HG03521 (cell line): ENCODE results near the gene LTBP4.

ENCODE experiments used
- ATAC-seq: cut with Tn5 transposase; IDR thresholded peaks from one replicate; pipeline ENCODE4 v1.9.1; 2021; ENCODE audit warnings: mild to moderate bottlenecking, moderate library complexity; ENCODE audit not compliant: unreplicated experiment

LTBP4 gene

GRCh38 chr19:40658031-40658430, 56.9 kb downstream of the LTBP4 start:
- no peak for ATAC-seq

GRCh38 chr19:40659116-40659515, 57.9 kb downstream of the LTBP4 start:
- no peak for ATAC-seq

DNA sequence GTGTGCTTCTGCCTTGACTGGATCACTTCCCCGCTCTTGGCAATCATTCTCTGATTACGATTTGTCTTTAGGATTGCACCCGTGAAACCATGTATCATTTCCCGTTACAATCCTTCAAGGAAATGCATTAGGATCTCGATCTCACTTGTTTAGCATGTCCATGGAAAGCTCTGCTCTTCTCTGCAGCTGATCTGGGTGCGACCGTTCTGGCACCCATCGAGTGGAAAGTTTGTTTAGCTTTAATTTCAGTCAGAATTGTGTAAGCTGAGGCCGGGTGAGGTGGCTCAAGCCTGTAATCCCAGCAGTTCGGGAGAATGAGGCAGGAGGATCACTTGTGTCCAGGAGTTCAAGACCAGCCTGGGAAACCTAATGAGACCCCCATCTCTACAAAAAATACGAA, 58.4 kb downstream of the LTBP4 start:
- ATAC-seq, result no peak

DNA sequence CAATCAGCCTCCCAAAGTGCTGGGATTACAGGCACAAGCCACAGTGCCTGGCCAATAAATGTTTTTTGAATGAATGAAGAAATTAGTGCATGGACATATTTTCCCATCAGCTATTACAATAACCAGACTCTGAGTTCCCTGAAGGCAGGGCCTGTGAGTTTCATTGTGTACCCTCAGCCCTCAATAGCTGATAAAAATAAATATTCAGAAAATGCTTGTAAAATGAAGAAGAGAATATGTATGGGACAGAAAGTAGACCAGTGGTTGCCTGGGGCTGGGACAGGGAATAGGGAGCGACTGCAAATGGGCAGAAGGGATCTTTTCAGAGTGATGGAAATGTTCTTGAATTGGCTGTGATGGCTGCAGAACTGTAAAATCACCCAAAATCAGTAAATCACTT, 60.4 kb downstream of the LTBP4 start:
- no peak for ATAC-seq

GRCh38 chr19:40662925-40663694, 61.9 kb downstream of the LTBP4 start:
- peak; percentile 78 for ATAC-seq

GRCh38 chr19:40663695-40664692, 62.8 kb downstream of the LTBP4 start:
- ATAC-seq, result no peak

DNA sequence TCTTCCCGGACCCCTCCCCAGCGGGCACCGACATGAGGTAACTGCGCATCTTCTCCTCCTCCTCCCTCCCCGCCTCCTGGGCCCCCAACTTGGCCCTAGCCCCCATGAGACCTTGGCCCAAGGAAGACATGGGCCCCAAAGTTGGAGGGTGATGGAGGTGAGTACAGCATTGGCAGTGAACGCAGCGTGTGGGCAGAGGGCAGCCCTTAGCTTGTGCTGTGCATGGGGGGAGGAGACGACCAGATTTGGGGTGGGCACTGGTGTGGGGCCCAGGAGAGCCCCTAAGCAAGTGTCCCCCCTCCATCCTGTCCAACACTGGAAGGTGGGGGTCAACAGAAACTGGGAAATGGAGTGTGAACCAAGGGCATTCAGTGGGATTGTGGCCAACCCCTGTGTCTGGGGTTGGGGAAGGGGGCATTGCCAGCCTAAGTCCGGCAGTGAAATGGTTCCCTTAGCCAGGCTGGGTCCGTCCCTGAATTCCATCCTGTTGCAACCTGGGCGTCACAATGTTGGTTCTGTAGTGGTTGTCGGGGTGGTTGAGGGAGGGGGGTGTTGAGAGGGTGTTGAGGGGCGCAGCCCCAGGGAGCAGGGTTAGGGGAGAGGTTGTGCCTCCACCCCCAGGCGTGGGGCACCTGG, 65.8 kb downstream of the LTBP4 start:
- ATAC-seq, result no peak

DNA sequence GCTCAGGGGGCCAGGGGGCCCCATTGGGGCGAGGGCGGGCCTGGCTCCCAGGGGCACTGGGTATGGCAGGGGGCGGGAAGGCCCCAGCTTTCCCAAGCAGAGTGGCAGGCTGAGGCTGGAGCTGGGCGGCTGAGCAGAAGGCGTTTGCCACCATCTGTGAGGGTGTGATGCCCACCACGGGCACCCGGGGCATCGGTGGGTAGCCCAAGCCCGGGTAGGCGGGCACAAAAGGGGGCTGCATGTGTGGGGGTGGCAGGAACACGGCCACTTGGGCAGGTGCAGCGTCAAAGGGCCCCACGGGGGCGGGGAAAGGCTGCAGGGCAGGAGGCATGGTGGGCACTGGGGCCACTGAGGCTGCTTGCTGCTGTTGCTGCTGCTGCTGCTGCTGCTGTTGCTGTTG, 66.4 kb downstream of the LTBP4 start:
- ATAC-seq, result no peak

DNA sequence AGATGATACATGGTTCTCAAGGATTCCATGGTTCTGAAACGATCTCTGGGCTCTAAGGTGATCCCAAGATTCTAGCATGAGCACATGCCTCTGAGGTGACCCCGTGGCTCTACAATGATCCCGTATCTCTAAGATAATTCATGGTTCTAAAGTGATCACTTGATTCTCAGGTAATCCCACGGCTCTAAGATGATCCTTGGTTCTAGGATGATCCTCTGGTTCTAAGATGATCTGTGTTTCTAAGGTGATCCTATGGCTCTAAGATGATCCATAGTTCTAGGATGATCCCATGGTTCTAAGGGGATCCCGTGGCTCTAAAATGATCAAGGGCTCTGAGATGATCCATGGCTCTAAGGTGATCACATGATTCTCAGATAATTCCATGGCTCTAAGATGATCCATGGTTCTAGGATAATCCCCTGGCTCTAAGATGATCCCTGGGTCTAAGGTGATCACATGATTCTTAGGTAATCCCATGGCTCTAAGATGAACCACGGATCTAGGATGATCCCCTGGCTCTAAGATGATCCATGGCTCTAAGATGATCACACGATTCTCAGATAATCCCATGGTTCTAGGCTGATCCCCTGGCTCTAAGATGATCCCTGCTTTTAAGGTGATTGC, 67.9 kb downstream of the LTBP4 start:
- no peak for ATAC-seq

DNA sequence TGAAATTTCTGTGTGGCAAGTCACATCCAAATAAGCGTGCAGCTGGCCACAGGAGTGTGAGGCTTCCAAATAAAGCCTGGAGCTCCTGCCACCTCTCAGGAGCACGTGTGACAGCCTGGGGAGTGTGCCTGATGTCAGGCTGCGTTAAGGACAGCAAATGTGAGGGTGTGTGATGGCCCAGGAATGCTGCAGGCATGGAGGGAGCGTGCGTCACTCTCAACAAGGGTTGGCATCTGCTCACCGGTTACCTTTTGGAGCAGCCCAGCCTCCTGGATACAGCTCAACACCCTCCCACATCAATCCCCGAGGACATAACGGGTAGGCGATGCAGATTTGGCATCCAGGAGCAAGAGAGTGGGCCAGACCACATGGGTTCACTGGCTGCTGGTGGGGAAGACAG, 70.2 kb downstream of the LTBP4 start:
- no peak for ATAC-seq

- ATAC-seq, result no peak
Observed at GRCh38 chr19:40672038-40672437, 70.9 kb downstream of the LTBP4 start.

GRCh38 chr19:40672573-40673299, 71.6 kb downstream of the LTBP4 start:
- ATAC-seq, result no peak

DNA sequence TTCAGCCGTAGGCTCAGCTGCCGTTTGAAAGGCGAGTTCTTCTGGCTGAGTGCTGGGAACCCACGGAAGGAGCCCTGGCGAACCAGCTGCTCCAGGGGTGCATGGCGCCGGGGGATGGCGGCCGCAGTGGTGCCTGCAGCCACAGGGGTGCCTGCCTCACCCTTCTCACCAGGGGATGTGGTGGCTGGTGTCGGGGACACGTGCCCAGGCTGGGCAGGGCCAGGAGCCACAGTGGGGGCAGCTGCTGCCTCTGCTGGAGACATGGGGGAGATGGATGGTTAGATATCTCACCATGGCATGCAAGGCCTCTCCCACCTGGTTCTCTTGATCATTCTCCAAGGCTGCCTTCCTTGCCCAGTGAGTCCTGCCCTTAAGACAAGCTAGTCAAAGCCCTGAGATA, 72.2 kb downstream of the LTBP4 start:
- ATAC-seq, result no peak

DNA sequence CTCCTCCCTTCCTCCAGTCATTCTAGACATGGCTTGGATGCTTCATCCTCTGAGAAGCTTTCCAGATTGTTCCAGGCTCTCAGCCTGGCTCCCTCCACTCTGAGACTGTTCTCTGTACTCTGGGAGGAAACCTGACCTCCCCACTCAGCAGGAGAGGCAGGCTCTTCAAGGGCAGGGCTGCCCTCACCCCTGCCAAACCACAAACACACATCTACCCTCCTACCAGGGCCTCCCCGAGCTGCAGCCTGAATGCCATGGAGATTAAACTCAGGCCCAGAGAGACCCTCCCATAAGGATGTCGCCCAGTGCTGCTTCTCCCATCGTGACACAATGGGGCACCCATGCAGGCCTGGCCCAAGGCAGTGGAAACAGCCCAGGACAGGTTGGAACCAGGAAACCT, 73.1 kb downstream of the LTBP4 start:
- no peak for ATAC-seq

- no peak for ATAC-seq
Observed at GRCh38 chr19:40677156-40677555, 76.0 kb downstream of the LTBP4 start.
